ENCODE data around the gene SLC17A5.
"Not testable (repeated sequence)": the region's sequence is repeated elsewhere in the genome, so short reads cannot be mapped to it uniquely, and the experiment has no call there.

The SLC17A5 gene

GRCh38 chr6:73566486-73566871 is 87.3 kb downstream of the SLC17A5 start:
- not testable (repeated sequence) for DNase-seq (ENCODE audit: low read depth in 2 of 2)

GRCh38 chr6:73565767-73566485 is 87.9 kb downstream of the SLC17A5 start:
- DNase-seq (ENCODE audit: low read depth in 2 of 2): no peak

- DNase-seq (ENCODE audit: low read depth in 2 of 2): no peak
Measured at GRCh38 chr6:73564578-73565345, 89.0 kb downstream of the SLC17A5 start.

GRCh38 chr6:73562558-73562957 is 91.2 kb downstream of the SLC17A5 start:
- no peak for DNase-seq (ENCODE audit: low read depth in 2 of 2)

- DNase-seq (ENCODE audit: low read depth in 2 of 2): no peak
Measured at GRCh38 chr6:73560853-73561407, 92.9 kb downstream of the SLC17A5 start.

GRCh38 chr6:73560182-73560732 is 93.5 kb downstream of the SLC17A5 start:
- DNase-seq (ENCODE audit: low read depth in 2 of 2): no peak

- DNase-seq (ENCODE audit: low read depth in 2 of 2): not testable (repeated sequence)
Measured at GRCh38 chr6:73559399-73559794, 94.4 kb downstream of the SLC17A5 start.

- no peak for DNase-seq (ENCODE audit: low read depth in 2 of 2)
Measured at GRCh38 chr6:73558624-73559398, 95.0 kb downstream of the SLC17A5 start.

- DNase-seq (ENCODE audit: low read depth in 2 of 2): no peak
Measured at GRCh38 chr6:73556836-73557235, 97.0 kb downstream of the SLC17A5 start.

- not testable (repeated sequence) for DNase-seq (ENCODE audit: low read depth in 2 of 2)
Measured at GRCh38 chr6:73555380-73555949, 98.3 kb downstream of the SLC17A5 start.

- not testable (repeated sequence) for DNase-seq (ENCODE audit: low read depth in 2 of 2)
Measured at GRCh38 chr6:73551115-73551514, 102.7 kb downstream of the SLC17A5 start.

- no peak for DNase-seq (ENCODE audit: low read depth in 2 of 2)
Measured at GRCh38 chr6:73548458-73549446, 105.0 kb downstream of the SLC17A5 start.

GRCh38 chr6:73547036-73547435 is 106.8 kb downstream of the SLC17A5 start:
- DNase-seq (ENCODE audit: low read depth in 2 of 2): no peak
